Tibial nerve (tissue), 4 donors: Measurements from ENCODE around the gene ACTG2. TPM values are rescaled to one million over a fixed set of nuclear protein-coding genes. Genes with fewer than 3 reads are reported as not detected.

ENCODE experiments used
- DNase-seq, 2 donors: peaks; one replicate each; pipeline ENCODE4 v3.0.0-alpha.2; 2019; ENCODE audit warnings: low spot score in 2 of 2
- H3K27ac ChIP-seq, 4 donors: fragments of 200-600 bp; sonication (generic) in 3 of 4; one replicate each; pipeline ENCODE4 v1.5.1; 2017 to 2019; ENCODE audit warnings: mild to moderate bottlenecking in 1 of 4
- H3K27me3 ChIP-seq, 2 donors: fragments of 200-600 bp; sonication (generic) in 1 of 2; one replicate each; pipeline versions ENCODE4 v1.5.1 to v1.6.0; 2017 to 2019
- H3K36me3 ChIP-seq, 3 donors: fragments of 200-600 bp; sonication (generic); one replicate each; pipeline ENCODE4 v1.5.1; 2018 to 2019
- H3K4me1 ChIP-seq, 4 donors: fragments of 200-600 bp; sonication (generic) in 3 of 4; one replicate each; pipeline ENCODE4 v1.5.1; 2017 to 2019
- H3K4me3 ChIP-seq, 4 donors: fragments of 200-600 bp; sonication (generic) in 3 of 4; one replicate each; pipeline ENCODE4 v1.5.1; 2017 to 2019; ENCODE audit warnings: mild to moderate bottlenecking in 1 of 4, moderate library complexity in 1 of 4
- H3K9me3 ChIP-seq, 4 donors: fragments of 200-600 bp; sonication (generic) in 3 of 4; one replicate each; pipeline ENCODE4 v1.5.1; 2017 to 2019
- CTCF ChIP-seq, 5 experiments: fragments of 200-600 bp in 3 of 5; fragments of 450-650 bp in 2 of 5; sonication (generic) in 3 of 5; IDR thresholded peaks; one replicate each; pipeline ENCODE4 v1.5.1; 2016 to 2019; ENCODE audit warnings: antibody characterized with exemption in 5 of 5, mild to moderate bottlenecking in 3 of 5, moderate library complexity in 2 of 5
- EP300 ChIP-seq, 2 donors: sonication (generic); formaldehyde crosslinking; IDR thresholded peaks; one replicate each; pipeline ENCODE4 v1.6.1; 2017; ENCODE audit warnings: antibody characterized with exemption in 2 of 2, mild to moderate bottlenecking in 1 of 2
- POLR2A ChIP-seq, 2 donors: fragments of 450-650 bp; IDR thresholded peaks; one replicate each; pipeline ENCODE4 v1.6.1; 2017; ENCODE audit warnings: antibody characterized with exemption in 2 of 2, mild to moderate bottlenecking in 2 of 2, moderate library complexity in 2 of 2
- WGBS, 2 donors: methylation state at CpG; one replicate each; pipeline ENCODE4 v1.1.5; 2018; 5-methylcytosine and 5-hydroxymethylcytosine counted together
- total RNA-seq, 4 donors: library from RNA; depleted of rRNA; stranded (reverse); fragments of >200 nt; gene quantifications; one replicate each; pipeline ENCODE4 v1.1.0, GENCODE V29; 2016

ACTG2 gene
- total RNA-seq, 4 donors from 2014 or later: 6.3 to 20.1 (median 16.8) TPM

GRCh38 chr2:73910873-73911547, 18.2 kb downstream of the ACTG2 start:
- Histone ChIP-seq H3K36me3 (no peaks in the 10 kb centered on the region), H3K4me1 (no peaks in the 10 kb centered on the region), H3K9me3 (no peaks in the 10 kb centered on the region), H3K4me3 (no peak overlapping the region), H3K27ac (no peak overlapping the region), H3K27me3 (no peaks in the 10 kb centered on the region)
- TF ChIP-seq EP300 (IDR thresholded peaks at IDR 0.05) (no peak), CTCF (IDR thresholded peaks at IDR 0.05) (no peak), POLR2A (IDR thresholded peaks at IDR 0.05) (no peak)
- 69 to 72% methylated on average over 6 of the region's 6 CpGs for WGBS, 2 donors
- DNase-seq: no peak

- H3K9me3 ChIP-seq: no peaks in the 10 kb centered on the region
- no peak overlapping the region for H3K27ac ChIP-seq
- no peaks in the 10 kb centered on the region for H3K4me1 ChIP-seq
- 82 to 83% methylated on average over 8 of the region's 8 CpGs for WGBS, 2 donors
- TF ChIP-seq EP300 (IDR thresholded peaks at IDR 0.05): no peak
- TF ChIP-seq CTCF (IDR thresholded peaks at IDR 0.05): no peak
- TF ChIP-seq POLR2A (IDR thresholded peaks at IDR 0.05): no peak
- no peaks in the 10 kb centered on the region for H3K36me3 ChIP-seq
- no peak overlapping the region for H3K4me3 ChIP-seq
- DNase-seq: no peak
- peaks cover 0 to 4% of the 10 kb centered on the region in 2 donors for H3K27me3 ChIP-seq
Observed at GRCh38 chr2:73911548-73912208, 18.9 kb downstream of the ACTG2 start.

- no peaks in the 10 kb centered on the region for H3K9me3 ChIP-seq
- H3K4me3 ChIP-seq: no peak overlapping the region
- WGBS, 2 donors: 89 to 95% methylated on average over 8 of the region's 8 CpGs
- H3K27me3 ChIP-seq: peaks cover 0 to 4% of the 10 kb centered on the region in 2 donors
- no peak overlapping the region for H3K27ac ChIP-seq
- no peak for TF ChIP-seq EP300 (IDR thresholded peaks at IDR 0.05)
- DNase-seq: no peak
- no peaks in the 10 kb centered on the region for H3K4me1 ChIP-seq
- H3K36me3 ChIP-seq: no peaks in the 10 kb centered on the region
Observed at GRCh38 chr2:73913414-73914054, 20.7 kb downstream of the ACTG2 start.

GRCh38 chr2:73914667-73915066, 21.9 kb downstream of the ACTG2 start:
- TF ChIP-seq EP300 (IDR thresholded peaks at IDR 0.05): no peak
- no peak for TF ChIP-seq CTCF (IDR thresholded peaks at IDR 0.05)
- no peak for TF ChIP-seq POLR2A (IDR thresholded peaks at IDR 0.05)
- WGBS, 2 donors: 87 to 89% methylated on average over 4 of the region's 4 CpGs

GRCh38 chr2:73915437-73915993, 22.7 kb downstream of the ACTG2 start:
- H3K27me3 ChIP-seq: peaks cover 0 to 5% of the 10 kb centered on the region in 2 donors
- TF ChIP-seq CTCF (IDR thresholded peaks at IDR 0.05) (no peak), EP300 (IDR thresholded peaks at IDR 0.05) (no peak), POLR2A (IDR thresholded peaks at IDR 0.05) (no peak)
- H3K4me1 ChIP-seq: no peaks in the 10 kb centered on the region
- H3K9me3 ChIP-seq: no peaks in the 10 kb centered on the region
- H3K36me3 ChIP-seq: no peaks in the 10 kb centered on the region
- H3K27ac ChIP-seq: no peak overlapping the region
- no peak for DNase-seq
- H3K4me3 ChIP-seq: no peak overlapping the region
- WGBS, 2 donors: 87 to 90% methylated on average over 5 of the region's 5 CpGs

More at GRCh38 chr2:73914667-73915066, 21.9 kb downstream of the ACTG2 start:
- no peaks in the 10 kb centered on the region for H3K36me3 ChIP-seq
- no peaks in the 10 kb centered on the region for H3K9me3 ChIP-seq
- H3K27ac ChIP-seq: no peak overlapping the region
- no peak for DNase-seq
- no peak overlapping the region for H3K4me3 ChIP-seq
- H3K27me3 ChIP-seq: peaks cover 0 to 4% of the 10 kb centered on the region in 2 donors
- H3K4me1 ChIP-seq: no peaks in the 10 kb centered on the region
